ENCODE measurements around the gene PDE3A.

The PDE3A gene

GRCh38 chr12:20452496-20453010 lies 84.2 kb downstream of the PDE3A start:
- no peak for TF ChIP-seq CTCF (IDR thresholded peaks at IDR 0.05)

GRCh38 chr12:20453756-20454310 lies 85.5 kb downstream of the PDE3A start:
- TF ChIP-seq CTCF (IDR thresholded peaks at IDR 0.05): no peak

- no peak for TF ChIP-seq CTCF (IDR thresholded peaks at IDR 0.05)
Observed at GRCh38 chr12:20455001-20455706, 86.8 kb downstream of the PDE3A start.

GRCh38 chr12:20457582-20457981 lies 89.2 kb downstream of the PDE3A start:
- TF ChIP-seq CTCF (IDR thresholded peaks at IDR 0.05): no peak

GRCh38 chr12:20458011-20458410 lies 89.7 kb downstream of the PDE3A start:
- no peak for TF ChIP-seq CTCF (IDR thresholded peaks at IDR 0.05)

GRCh38 chr12:20459920-20460319 lies 91.6 kb downstream of the PDE3A start:
- TF ChIP-seq CTCF (IDR thresholded peaks at IDR 0.05): no peak

- TF ChIP-seq CTCF (IDR thresholded peaks at IDR 0.05): no peak
Observed at GRCh38 chr12:20460956-20461355, 92.6 kb downstream of the PDE3A start.

All from LNCAP (cell line).